MM.1S (cell line): ENCODE data around the gene USP32.

ENCODE experiments used
- DNase-seq: peaks from one replicate; pipeline ENCODE4 v3.0.0-alpha.2; 2015
- H2AFZ ChIP-seq: fragments of 300-600 bp; sonication (generic); 2 replicates; pipeline ENCODE4 v1.6.0; 2016; ENCODE audit warnings: antibody characterized with exemption, low read length
- H3F3A ChIP-seq: fragments of 300-600 bp; sonication (generic); 2 replicates; pipeline ENCODE4 v1.6.1; 2016; ENCODE audit warnings: mild to moderate bottlenecking, antibody characterized with exemption, low read length, moderate library complexity, mixed read lengths; ENCODE audit not compliant: insufficient read depth
- H3K27ac ChIP-seq: fragments of 300-600 bp; sonication (generic); 2 replicates; pipeline ENCODE4 v1.5.1; 2016; ENCODE audit warnings: mild to moderate bottlenecking, low read length
- H3K27me3 ChIP-seq: fragments of 300-600 bp; sonication (generic); replicated peaks from 2 replicates; pipeline ENCODE4 v1.6.0; 2016; ENCODE audit warnings: low read length; ENCODE audit not compliant: insufficient read depth
- H3K36me3 ChIP-seq: fragments of 300-600 bp; sonication (generic); replicated peaks from 2 replicates; pipeline ENCODE4 v1.6.1; 2016; ENCODE audit warnings: mild to moderate bottlenecking, low read length, mixed read lengths; ENCODE audit not compliant: insufficient read depth
- H3K4me1 ChIP-seq: fragments of 300-600 bp; sonication (generic); 2 replicates; pipeline ENCODE4 v1.6.1; 2016; ENCODE audit warnings: low read length, mixed read lengths
- H3K4me2 ChIP-seq: fragments of 300-600 bp; sonication (generic); 2 replicates; pipeline ENCODE4 v1.6.0; 2016; ENCODE audit warnings: low read depth, low read length
- H3K4me3 ChIP-seq: fragments of 300-600 bp; sonication (generic); 2 replicates; pipeline ENCODE4 v1.5.1; 2016; ENCODE audit warnings: low read length, mixed read lengths
- H3K79me2 ChIP-seq: fragments of 300-600 bp; sonication (generic); 2 replicates; pipeline ENCODE4 v1.6.1; 2016; ENCODE audit warnings: mixed run types, low read length, mixed read lengths
- H3K9ac ChIP-seq: fragments of 300-600 bp; sonication (generic); 2 replicates; pipeline ENCODE4 v1.6.1; 2016; ENCODE audit warnings: low read length, mixed read lengths
- H3K9me2 ChIP-seq: fragments of 300-600 bp; sonication (generic); replicated peaks from 2 replicates; pipeline ENCODE4 v1.6.1; 2016; ENCODE audit warnings: mild to moderate bottlenecking, low read length, mixed read lengths; ENCODE audit not compliant: insufficient read depth
- H3K9me3 ChIP-seq: fragments of 300-600 bp; sonication (generic); replicated peaks from 2 replicates; pipeline ENCODE4 v1.6.1; 2016; ENCODE audit warnings: mild to moderate bottlenecking, low read length, mixed read lengths; ENCODE audit not compliant: insufficient read depth
- H4K20me1 ChIP-seq: fragments of 300-600 bp; sonication (generic); 2 replicates; pipeline ENCODE4 v1.6.1; 2016; ENCODE audit warnings: mild to moderate bottlenecking, low read length, moderate library complexity, mixed read lengths; ENCODE audit not compliant: insufficient read depth
- EZH2 ChIP-seq: fragments of 300-600 bp; sonication (generic); optimal IDR thresholded peaks from 2 replicates; pipeline ENCODE3; 2017; ENCODE audit warnings: low read depth, mild to moderate bottlenecking, antibody characterized with exemption, low read length, mixed read lengths
- EZH2phosphoT487 ChIP-seq: fragments of 300-600 bp; sonication (generic); IDR thresholded peaks from 2 replicates; pipeline ENCODE4 v1.6.1; 2018; ENCODE audit warnings: antibody characterized with exemption, low read length
- TF ChIP-seq, protein P1 (sequence below): fragments of 300-600 bp; sonication (generic); IDR thresholded peaks from 2 replicates; pipeline ENCODE4 v1.5.1; 2016; ENCODE audit warnings: antibody characterized with exemption, low read length, mixed read lengths

The USP32 gene

DNA sequence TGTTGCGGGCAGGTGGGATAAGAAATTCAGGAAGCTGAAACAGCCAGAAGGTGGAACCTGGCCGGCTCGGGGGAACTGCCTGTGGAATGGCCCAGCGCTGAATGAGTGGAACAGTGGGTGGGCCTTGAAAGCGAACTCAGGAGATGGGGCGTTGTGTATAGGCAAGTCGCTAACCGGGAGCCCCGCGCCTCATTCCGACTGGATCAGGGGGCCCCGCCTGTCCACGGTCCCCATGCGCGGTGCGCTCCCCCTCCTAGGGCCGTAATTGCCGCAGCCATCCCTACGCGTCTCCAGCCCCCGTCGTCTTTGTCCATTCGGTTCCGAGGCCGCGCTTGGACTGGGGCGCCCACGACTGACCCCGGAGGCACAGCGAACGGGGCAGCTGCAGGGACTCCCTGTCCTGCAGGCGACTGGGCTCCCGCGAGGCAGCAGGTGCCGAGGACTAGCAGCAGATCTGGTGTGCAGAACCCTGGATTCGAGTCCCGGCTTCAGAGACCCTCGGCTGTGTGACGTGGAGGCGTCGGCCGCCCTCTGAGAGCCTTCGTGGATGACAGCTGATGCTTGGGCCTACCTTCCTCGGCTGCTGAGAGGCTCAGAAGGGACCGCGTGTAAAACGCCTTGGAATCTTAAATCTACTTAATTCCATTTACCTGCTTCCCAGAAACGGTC is 253.0 kb downstream of the USP32 start:
- Histone ChIP-seq H3F3A (no peaks in the 10 kb centered on the region), H3K27ac (no peak overlapping the region), H3K36me3 (no peaks in the 10 kb centered on the region), H3K4me2 (no peak overlapping the region; the same call in 1 of the 2 replicates), H3K4me3 (no peak overlapping the region), H2AFZ (no peak overlapping the region), H3K79me2 (no peaks in the 10 kb centered on the region), H3K27me3 (peaks cover 44% of the 10 kb centered on the region), H3K9me2 (no peaks in the 10 kb centered on the region), H3K9me3 (no peaks in the 10 kb centered on the region), H3K9ac (no peak overlapping the region), H3K4me1 (0 out of 2 replicates have a peak, but pooled peaks cover 4% of the 10 kb centered on the region), H4K20me1 (no peaks in the 10 kb centered on the region)
- no peak for TF ChIP-seq EZH2
- TF ChIP-seq EZH2phosphoT487: no peak
- TF ChIP-seq, protein P1, sequence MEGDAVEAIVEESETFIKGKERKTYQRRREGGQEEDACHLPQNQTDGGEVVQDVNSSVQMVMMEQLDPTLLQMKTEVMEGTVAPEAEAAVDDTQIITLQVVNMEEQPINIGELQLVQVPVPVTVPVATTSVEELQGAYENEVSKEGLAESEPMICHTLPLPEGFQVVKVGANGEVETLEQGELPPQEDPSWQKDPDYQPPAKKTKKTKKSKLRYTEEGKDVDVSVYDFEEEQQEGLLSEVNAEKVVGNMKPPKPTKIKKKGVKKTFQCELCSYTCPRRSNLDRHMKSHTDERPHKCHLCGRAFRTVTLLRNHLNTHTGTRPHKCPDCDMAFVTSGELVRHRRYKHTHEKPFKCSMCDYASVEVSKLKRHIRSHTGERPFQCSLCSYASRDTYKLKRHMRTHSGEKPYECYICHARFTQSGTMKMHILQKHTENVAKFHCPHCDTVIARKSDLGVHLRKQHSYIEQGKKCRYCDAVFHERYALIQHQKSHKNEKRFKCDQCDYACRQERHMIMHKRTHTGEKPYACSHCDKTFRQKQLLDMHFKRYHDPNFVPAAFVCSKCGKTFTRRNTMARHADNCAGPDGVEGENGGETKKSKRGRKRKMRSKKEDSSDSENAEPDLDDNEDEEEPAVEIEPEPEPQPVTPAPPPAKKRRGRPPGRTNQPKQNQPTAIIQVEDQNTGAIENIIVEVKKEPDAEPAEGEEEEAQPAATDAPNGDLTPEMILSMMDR: no peak
- DNase-seq: no peak

DNA sequence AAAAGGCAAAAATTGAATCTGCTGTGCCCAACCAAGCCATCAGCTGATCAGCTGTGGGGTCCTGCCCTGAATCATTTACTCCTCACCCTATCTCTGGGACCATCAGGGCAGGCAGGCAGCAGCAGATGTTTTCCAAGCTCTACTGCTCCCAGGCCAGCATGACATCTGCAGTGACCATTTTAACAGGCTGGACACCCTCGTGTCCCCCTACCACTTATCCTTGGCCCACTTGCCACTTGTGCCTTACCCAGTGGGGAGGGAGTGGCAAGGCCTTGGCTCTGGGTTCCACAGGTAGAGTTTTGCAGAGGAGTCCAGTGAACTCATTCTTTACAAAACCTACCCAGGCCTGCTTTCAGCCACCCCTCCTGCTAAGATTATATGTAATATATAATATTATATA is 254.2 kb downstream of the USP32 start:
- 0 out of 2 replicates have a peak, but pooled peaks cover 4% of the 10 kb centered on the region for H3K4me1 ChIP-seq
- H3K4me2 ChIP-seq: no peak overlapping the region
- H3K36me3 ChIP-seq: no peaks in the 10 kb centered on the region
- H3K4me3 ChIP-seq: no peak overlapping the region
- no peak overlapping the region for H3K9ac ChIP-seq
- TF ChIP-seq EZH2 (no peak), EZH2phosphoT487 (no peak)
- TF ChIP-seq, protein P1: no peak
- no peak for DNase-seq
- no peak overlapping the region for H2AFZ ChIP-seq
- no peak overlapping the region for H3K27ac ChIP-seq
- no peaks in the 10 kb centered on the region for H3K9me3 ChIP-seq
- H4K20me1 ChIP-seq: no peaks in the 10 kb centered on the region
- H3K79me2 ChIP-seq: no peaks in the 10 kb centered on the region
- H3K9me2 ChIP-seq: no peaks in the 10 kb centered on the region
- peaks cover 44% of the 10 kb centered on the region for H3K27me3 ChIP-seq
- H3F3A ChIP-seq: no peaks in the 10 kb centered on the region

DNA sequence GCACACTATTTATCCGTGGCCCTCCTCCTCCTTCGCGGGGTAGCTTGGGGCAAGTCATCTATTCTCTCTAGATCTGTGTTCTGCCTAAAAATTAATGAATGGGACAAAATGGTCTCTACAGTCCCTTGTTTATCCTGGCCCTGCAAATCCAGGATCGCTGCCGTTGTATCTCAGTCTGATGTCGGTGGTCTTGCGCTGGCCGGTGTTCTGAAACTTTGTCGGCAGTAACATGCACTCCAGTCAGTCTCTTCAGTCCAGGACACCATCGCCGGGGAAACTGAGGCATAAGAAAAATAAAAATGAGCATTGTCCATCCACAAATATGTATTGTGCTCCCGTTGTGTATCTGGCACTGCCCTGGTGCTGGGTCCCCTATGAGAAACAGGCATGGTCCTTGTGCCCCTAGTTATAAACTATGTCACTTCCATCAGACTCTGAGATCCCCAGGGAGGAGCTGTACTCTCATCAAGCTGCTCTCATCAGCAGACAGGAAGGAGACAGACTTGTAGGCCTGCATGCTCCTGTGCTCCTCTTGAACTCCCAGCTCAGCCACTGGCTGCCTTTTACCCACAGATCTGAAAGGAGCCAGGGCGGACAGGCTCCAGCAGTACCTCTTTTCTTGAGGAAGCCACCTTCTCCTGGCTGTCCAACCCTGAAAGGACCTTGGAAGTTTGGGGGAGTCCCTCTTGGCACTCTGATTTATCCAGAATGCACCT is 255.8 kb downstream of the USP32 start:
- no peak overlapping the region for H3K27ac ChIP-seq
- no peak overlapping the region for H2AFZ ChIP-seq
- H3F3A ChIP-seq: no peaks in the 10 kb centered on the region
- no peaks in the 10 kb centered on the region for H3K36me3 ChIP-seq
- no peaks in the 10 kb centered on the region for H3K79me2 ChIP-seq
- no peak overlapping the region for H3K4me3 ChIP-seq
- H3K27me3 ChIP-seq: peaks cover 42% of the 10 kb centered on the region
- no peaks in the 10 kb centered on the region for H3K9me2 ChIP-seq
- no peak for DNase-seq
- H3K9me3 ChIP-seq: no peaks in the 10 kb centered on the region
- no peaks in the 10 kb centered on the region for H3K4me1 ChIP-seq
- no peak for TF ChIP-seq EZH2phosphoT487
- no peak for TF ChIP-seq EZH2
- TF ChIP-seq, protein P1: no peak
- no peak overlapping the region for H3K9ac ChIP-seq
- no peak overlapping the region for H3K4me2 ChIP-seq
- H4K20me1 ChIP-seq: no peaks in the 10 kb centered on the region
